WTC11 (cell line): ENCODE measurements around the gene FNDC1. TPM values are rescaled to one million over a fixed set of nuclear protein-coding genes. Genes with fewer than 3 reads are reported as not detected.

Experiments
- ATAC-seq: fragments of 200-7000 bp; cut with Tn5 transposase; 2 replicates; pipeline ENCODE4 v1.10.0; 2021; ENCODE audit warnings: mild to moderate bottlenecking, moderate library complexity
- CTCF ChIA-PET: fragments of 300-600 bp; sonication (Branson Sonifier 250); formaldehyde crosslinking; loops from one replicate; lab custom pipeline; 2021; ENCODE audit warnings: antibody characterized with exemption; lab: Charles Lee
- POLR2A ChIA-PET: fragments of 350-600 bp; sonication (Branson Sonifier 250); formaldehyde crosslinking; loops from one replicate; lab custom pipeline; 2021; ENCODE audit warnings: antibody characterized with exemption; lab: Charles Lee
- DNase-seq: peaks from one replicate; pipeline ENCODE4 v3.0.0; 2021; ENCODE audit warnings: low spot score
- H3K27ac Mint-ChIP-seq: 2 replicates; pipeline ENCODE4 v1.8.0; 2021; ENCODE audit warnings: mixed read lengths
- H3K27me3 Mint-ChIP-seq: 2 replicates; pipeline ENCODE4 v1.8.0; 2021; ENCODE audit warnings: low read depth, mild to moderate bottlenecking, moderate library complexity, mixed read lengths
- H3K36me3 Mint-ChIP-seq: 2 replicates; pipeline ENCODE4 v1.8.0; 2021; ENCODE audit warnings: mixed read lengths
- H3K4me1 Mint-ChIP-seq: 2 replicates; pipeline ENCODE4 v1.8.0; 2022; ENCODE audit warnings: mixed read lengths
- H3K4me3 Mint-ChIP-seq: 2 replicates; pipeline ENCODE4 v1.8.0; 2021; ENCODE audit warnings: mild to moderate bottlenecking, moderate library complexity, mixed read lengths
- H3K9me3 Mint-ChIP-seq: 2 replicates; pipeline ENCODE4 v1.8.0; 2021; ENCODE audit warnings: mixed read lengths
- CBFB ChIP-seq: sonication (generic); formaldehyde crosslinking; IDR thresholded peaks from 2 replicates; pipeline ENCODE4 v1.8.1; 2022; ENCODE audit warnings: mild to moderate bottlenecking, low read depth, missing genetic modification reagents
- JAZF1 ChIP-seq: fragments of 250-450 bp; sonication (Bioruptor Pico); IDR thresholded peaks from 2 replicates; pipeline ENCODE4 v1.9.0; 2021; ENCODE audit warnings: moderate library complexity, mild to moderate bottlenecking, inconsistent platforms
- NFATC4 ChIP-seq: fragments of 250-450 bp; sonication (Bioruptor Pico); IDR thresholded peaks from 2 replicates; pipeline ENCODE4 v1.9.0; 2021; ENCODE audit warnings: mild to moderate bottlenecking
- NR1H2 ChIP-seq: sonication (generic); formaldehyde crosslinking; IDR thresholded peaks from 2 replicates; pipeline ENCODE4 v1.9.0; 2021; ENCODE audit warnings: mild to moderate bottlenecking, moderate library complexity, missing genetic modification reagents
- NR3C1 ChIP-seq: sonication (generic); formaldehyde crosslinking; conservative IDR thresholded peaks from 2 replicates; pipeline ENCODE4 v1.8.1; 2023; ENCODE audit warnings: low read depth, mild to moderate bottlenecking, missing genetic modification reagents
- SMAD4 ChIP-seq: sonication (generic); formaldehyde crosslinking; IDR thresholded peaks from 2 replicates; pipeline ENCODE4 v1.8.0; 2022; ENCODE audit warnings: mild to moderate bottlenecking, missing genetic modification reagents
- SP1 ChIP-seq: sonication (generic); formaldehyde crosslinking; conservative IDR thresholded peaks from 2 replicates; pipeline ENCODE4 v1.8.1; 2022; ENCODE audit warnings: missing genetic modification reagents
- TEAD1 ChIP-seq: sonication (generic); formaldehyde crosslinking; IDR thresholded peaks from 2 replicates; pipeline ENCODE4 v1.8.0; 2022; ENCODE audit warnings: mild to moderate bottlenecking, missing genetic modification reagents
- TP53 ChIP-seq: sonication (generic); formaldehyde crosslinking; IDR thresholded peaks from 2 replicates; pipeline ENCODE4 v1.8.1; 2023; ENCODE audit warnings: mild to moderate bottlenecking, missing genetic modification reagents
- ZNF396 ChIP-seq: fragments of 250-450 bp; sonication (Bioruptor Pico); IDR thresholded peaks from 2 replicates; pipeline ENCODE4 v1.8.0; 2021; ENCODE audit warnings: mild to moderate bottlenecking, moderate library complexity, borderline replicate concordance
- ZNF416 ChIP-seq: fragments of 250-450 bp; sonication (Bioruptor Pico); IDR thresholded peaks from 2 replicates; pipeline ENCODE4 v1.9.0; 2021; ENCODE audit warnings: mild to moderate bottlenecking, inconsistent platforms
- total RNA-seq: library from RNA; stranded (reverse); gene quantifications from 3 replicates; pipeline ENCODE4 v1.2.3, GENCODE V29; 2021
- TF ChIP-seq, protein P1 (sequence below): sonication (generic); formaldehyde crosslinking; IDR thresholded peaks from 2 replicates; pipeline ENCODE4 v1.8.1; 2022; ENCODE audit warnings: mild to moderate bottlenecking, missing genetic modification reagents, moderate library complexity, borderline replicate concordance
- TF ChIP-seq, protein P2 (sequence below): sonication (generic); formaldehyde crosslinking; IDR thresholded peaks from 2 replicates; pipeline ENCODE4 v1.8.1; 2023; ENCODE audit warnings: mild to moderate bottlenecking, missing genetic modification reagents, borderline replicate concordance
- TF ChIP-seq, protein P3 (sequence below): fragments of 250-450 bp; sonication (Bioruptor Pico); IDR thresholded peaks from 2 replicates; pipeline ENCODE4 v2.1.2; 2022; ENCODE audit warnings: mild to moderate bottlenecking, moderate library complexity
- TF ChIP-seq, protein P4 (sequence below): sonication (generic); formaldehyde crosslinking; IDR thresholded peaks from 2 replicates; pipeline ENCODE4 v1.8.1; 2022; ENCODE audit warnings: low read depth, missing genetic modification reagents, borderline replicate concordance
- TF ChIP-seq, protein P5 (sequence below): sonication (generic); formaldehyde crosslinking; IDR thresholded peaks from 2 replicates; pipeline ENCODE4 v1.8.1; 2023; ENCODE audit warnings: mild to moderate bottlenecking, missing genetic modification reagents
- TF ChIP-seq, protein P6 (sequence below): sonication (generic); formaldehyde crosslinking; IDR thresholded peaks from 2 replicates; pipeline ENCODE4 v1.8.1; 2023; ENCODE audit warnings: mild to moderate bottlenecking, missing genetic modification reagents, moderate library complexity
- TF ChIP-seq, protein P7 (sequence below): sonication (generic); formaldehyde crosslinking; IDR thresholded peaks from 2 replicates; pipeline ENCODE4 v1.8.0; 2022; ENCODE audit warnings: mild to moderate bottlenecking, missing genetic modification reagents

FNDC1 gene
- total RNA-seq, 1 experiment from 2014 or later = 0.44 TPM

DNA sequence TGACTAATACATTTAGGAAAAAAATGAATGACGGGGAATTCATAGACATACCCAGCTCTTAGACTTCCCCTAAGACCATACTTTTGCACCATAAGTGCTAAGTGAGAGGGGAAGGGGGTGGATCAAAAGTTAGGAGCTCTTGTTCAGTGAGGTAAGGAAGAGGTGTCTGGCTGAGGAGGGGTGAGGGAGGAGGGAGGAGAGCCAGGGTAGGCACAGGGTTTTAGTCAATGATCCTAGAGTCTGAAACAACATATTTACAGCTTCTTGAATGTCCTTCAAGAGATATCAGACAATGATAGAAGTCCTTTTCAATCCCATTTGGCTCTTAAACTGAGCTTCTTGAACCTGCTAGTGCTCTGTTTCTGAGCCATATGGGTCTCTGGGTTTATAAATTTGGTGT is 135.4 kb downstream of the FNDC1 start:
- peaks cover 1% of the 10 kb centered on the region; the same call in 1 of the 2 replicates for H3K9me3 Mint-ChIP-seq
- H3K4me1 Mint-ChIP-seq = peaks cover 10% of the 10 kb centered on the region; the same call in 1 of the 2 replicates
- no peak overlapping the region for H3K27ac Mint-ChIP-seq
- no peak for DNase-seq
- no peak overlapping the region for H3K4me3 Mint-ChIP-seq
- TF ChIP-seq CBFB (CRISPR knock-in tag) = no peak
- TF ChIP-seq, all 79 proteins: peak for 0
- H3K36me3 Mint-ChIP-seq = no peaks in the 10 kb centered on the region
- peaks cover 5% of the 10 kb centered on the region; the same call in 1 of the 2 replicates for H3K27me3 Mint-ChIP-seq
- ChIA-PET POLR2A (no interaction called here), CTCF (interaction anchor here (0.6 to 2.3 kb wide), 2 partner anchors 11 to 52 kb away, joined by 4 to 16 read pairs; no protein-coding TSS in a partner anchor)
- ATAC-seq = no peak

DNA sequence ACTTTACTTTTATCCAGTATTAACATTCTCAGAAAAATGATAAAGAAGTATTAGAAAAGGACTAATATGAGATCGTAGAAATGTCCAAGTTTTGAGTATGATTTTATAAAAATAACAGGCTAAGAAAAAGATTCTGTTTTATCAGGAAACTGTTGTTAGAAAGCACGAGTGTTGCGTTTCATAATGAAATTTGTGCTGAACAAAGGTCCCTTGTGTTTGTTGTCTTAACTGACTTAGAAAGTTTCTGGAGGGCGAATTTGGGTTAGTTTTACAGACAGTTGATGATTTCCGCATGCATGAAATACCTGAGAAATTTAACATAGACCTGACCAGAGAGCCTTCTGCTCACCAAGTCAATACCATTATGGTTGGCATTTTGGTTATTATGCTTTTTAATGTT is 136.0 kb downstream of the FNDC1 start:
- DNase-seq = no peak
- Mint-ChIP-seq H3K4me3 (no peak overlapping the region), H3K36me3 (no peaks in the 10 kb centered on the region), H3K27ac (no peak overlapping the region), H3K9me3 (peaks cover 6% of the 10 kb centered on the region), H3K4me1 (peaks cover 10% of the 10 kb centered on the region; the same call in 1 of the 2 replicates), H3K27me3 (peaks cover 5% of the 10 kb centered on the region; the same call in 1 of the 2 replicates)
- CTCF ChIA-PET = interaction anchor here (2.3 kb wide), 1 partner anchor 52 kb away, joined by 16 read pairs; no protein-coding TSS in a partner anchor
- no peak for ATAC-seq
- POLR2A ChIA-PET = no interaction called here
- TF ChIP-seq, protein P1, sequence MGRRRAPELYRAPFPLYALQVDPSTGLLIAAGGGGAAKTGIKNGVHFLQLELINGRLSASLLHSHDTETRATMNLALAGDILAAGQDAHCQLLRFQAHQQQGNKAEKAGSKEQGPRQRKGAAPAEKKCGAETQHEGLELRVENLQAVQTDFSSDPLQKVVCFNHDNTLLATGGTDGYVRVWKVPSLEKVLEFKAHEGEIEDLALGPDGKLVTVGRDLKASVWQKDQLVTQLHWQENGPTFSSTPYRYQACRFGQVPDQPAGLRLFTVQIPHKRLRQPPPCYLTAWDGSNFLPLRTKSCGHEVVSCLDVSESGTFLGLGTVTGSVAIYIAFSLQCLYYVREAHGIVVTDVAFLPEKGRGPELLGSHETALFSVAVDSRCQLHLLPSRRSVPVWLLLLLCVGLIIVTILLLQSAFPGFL (CRISPR knock-in tag) = no peak
- TF ChIP-seq CBFB (CRISPR knock-in tag) = no peak
- TF ChIP-seq SMAD4 (CRISPR knock-in tag) = no peak
- no peak for TF ChIP-seq SP1 (CRISPR knock-in tag)
- no peak for TF ChIP-seq NR1H2 (CRISPR knock-in tag)
- no peak for TF ChIP-seq ZNF416 (CRISPR knock-in tag)
- TF ChIP-seq, protein P2, sequence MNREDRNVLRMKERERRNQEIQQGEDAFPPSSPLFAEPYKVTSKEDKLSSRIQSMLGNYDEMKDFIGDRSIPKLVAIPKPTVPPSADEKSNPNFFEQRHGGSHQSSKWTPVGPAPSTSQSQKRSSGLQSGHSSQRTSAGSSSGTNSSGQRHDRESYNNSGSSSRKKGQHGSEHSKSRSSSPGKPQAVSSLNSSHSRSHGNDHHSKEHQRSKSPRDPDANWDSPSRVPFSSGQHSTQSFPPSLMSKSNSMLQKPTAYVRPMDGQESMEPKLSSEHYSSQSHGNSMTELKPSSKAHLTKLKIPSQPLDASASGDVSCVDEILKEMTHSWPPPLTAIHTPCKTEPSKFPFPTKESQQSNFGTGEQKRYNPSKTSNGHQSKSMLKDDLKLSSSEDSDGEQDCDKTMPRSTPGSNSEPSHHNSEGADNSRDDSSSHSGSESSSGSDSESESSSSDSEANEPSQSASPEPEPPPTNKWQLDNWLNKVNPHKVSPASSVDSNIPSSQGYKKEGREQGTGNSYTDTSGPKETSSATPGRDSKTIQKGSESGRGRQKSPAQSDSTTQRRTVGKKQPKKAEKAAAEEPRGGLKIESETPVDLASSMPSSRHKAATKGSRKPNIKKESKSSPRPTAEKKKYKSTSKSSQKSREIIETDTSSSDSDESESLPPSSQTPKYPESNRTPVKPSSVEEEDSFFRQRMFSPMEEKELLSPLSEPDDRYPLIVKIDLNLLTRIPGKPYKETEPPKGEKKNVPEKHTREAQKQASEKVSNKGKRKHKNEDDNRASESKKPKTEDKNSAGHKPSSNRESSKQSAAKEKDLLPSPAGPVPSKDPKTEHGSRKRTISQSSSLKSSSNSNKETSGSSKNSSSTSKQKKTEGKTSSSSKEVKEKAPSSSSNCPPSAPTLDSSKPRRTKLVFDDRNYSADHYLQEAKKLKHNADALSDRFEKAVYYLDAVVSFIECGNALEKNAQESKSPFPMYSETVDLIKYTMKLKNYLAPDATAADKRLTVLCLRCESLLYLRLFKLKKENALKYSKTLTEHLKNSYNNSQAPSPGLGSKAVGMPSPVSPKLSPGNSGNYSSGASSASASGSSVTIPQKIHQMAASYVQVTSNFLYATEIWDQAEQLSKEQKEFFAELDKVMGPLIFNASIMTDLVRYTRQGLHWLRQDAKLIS (CRISPR knock-in tag) = no peak
- no peak for TF ChIP-seq JAZF1 (CRISPR knock-in tag)
- TF ChIP-seq ZNF396 (CRISPR knock-in tag) = no peak
- TF ChIP-seq TP53 (CRISPR knock-in tag) = no peak
- TF ChIP-seq TEAD1 = no peak
- TF ChIP-seq, protein P3, sequence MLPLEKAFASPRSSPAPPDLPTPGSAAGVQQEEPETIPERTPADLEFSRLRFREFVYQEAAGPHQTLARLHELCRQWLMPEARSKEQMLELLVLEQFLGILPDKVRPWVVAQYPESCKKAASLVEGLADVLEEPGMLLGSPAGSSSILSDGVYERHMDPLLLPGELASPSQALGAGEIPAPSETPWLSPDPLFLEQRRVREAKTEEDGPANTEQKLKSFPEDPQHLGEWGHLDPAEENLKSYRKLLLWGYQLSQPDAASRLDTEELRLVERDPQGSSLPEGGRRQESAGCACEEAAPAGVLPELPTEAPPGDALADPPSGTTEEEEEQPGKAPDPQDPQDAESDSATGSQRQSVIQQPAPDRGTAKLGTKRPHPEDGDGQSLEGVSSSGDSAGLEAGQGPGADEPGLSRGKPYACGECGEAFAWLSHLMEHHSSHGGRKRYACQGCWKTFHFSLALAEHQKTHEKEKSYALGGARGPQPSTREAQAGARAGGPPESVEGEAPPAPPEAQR (CRISPR knock-in tag) = no peak
- TF ChIP-seq NFATC4 (CRISPR knock-in tag) = no peak

DNA sequence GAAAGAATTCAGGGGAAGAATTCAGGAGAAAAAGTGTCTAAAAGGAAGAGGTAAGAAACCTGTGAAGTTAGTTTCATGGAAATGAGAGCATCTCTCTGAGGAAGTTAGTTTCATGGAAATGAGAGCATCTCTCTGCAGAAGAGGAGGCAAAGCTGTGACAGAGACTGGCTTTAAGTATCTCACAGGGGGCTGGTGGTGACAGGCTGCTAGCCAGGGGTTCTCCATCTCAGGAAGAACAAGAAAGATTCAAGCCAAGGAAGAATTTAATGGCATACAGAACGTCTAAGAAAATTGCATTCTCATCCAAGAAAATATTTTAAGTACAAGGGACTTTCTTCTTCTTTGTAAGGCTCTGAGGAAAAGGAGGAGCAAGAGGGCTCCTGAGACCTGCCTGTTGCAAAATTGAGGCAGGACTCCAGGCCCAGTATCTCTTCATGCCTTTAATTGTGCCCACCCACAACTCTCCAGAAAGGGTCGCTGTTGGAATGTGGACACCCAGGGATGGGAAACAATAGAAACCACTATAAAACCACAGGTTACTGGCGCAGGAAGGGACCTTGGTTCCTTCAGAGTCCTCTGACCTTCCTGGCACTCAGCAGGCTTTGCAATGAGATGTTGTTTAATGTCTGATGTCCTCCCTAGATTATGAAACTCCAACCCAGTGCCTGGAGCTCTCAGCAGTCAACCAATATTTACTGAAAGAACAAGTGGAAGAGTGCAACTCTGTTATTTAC is 136.8 kb downstream of the FNDC1 start:
- H3K4me1 Mint-ChIP-seq = peaks cover 5% of the 10 kb centered on the region; the same call in 1 of the 2 replicates
- TF ChIP-seq, protein P4, sequence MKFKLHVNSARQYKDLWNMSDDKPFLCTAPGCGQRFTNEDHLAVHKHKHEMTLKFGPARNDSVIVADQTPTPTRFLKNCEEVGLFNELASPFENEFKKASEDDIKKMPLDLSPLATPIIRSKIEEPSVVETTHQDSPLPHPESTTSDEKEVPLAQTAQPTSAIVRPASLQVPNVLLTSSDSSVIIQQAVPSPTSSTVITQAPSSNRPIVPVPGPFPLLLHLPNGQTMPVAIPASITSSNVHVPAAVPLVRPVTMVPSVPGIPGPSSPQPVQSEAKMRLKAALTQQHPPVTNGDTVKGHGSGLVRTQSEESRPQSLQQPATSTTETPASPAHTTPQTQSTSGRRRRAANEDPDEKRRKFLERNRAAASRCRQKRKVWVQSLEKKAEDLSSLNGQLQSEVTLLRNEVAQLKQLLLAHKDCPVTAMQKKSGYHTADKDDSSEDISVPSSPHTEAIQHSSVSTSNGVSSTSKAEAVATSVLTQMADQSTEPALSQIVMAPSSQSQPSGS = no peak
- TF ChIP-seq NR3C1 (CRISPR knock-in tag) = no peak
- TF ChIP-seq, protein P5, sequence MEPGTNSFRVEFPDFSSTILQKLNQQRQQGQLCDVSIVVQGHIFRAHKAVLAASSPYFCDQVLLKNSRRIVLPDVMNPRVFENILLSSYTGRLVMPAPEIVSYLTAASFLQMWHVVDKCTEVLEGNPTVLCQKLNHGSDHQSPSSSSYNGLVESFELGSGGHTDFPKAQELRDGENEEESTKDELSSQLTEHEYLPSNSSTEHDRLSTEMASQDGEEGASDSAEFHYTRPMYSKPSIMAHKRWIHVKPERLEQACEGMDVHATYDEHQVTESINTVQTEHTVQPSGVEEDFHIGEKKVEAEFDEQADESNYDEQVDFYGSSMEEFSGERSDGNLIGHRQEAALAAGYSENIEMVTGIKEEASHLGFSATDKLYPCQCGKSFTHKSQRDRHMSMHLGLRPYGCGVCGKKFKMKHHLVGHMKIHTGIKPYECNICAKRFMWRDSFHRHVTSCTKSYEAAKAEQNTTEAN (CRISPR knock-in tag) = no peak
- TF ChIP-seq, protein P6, sequence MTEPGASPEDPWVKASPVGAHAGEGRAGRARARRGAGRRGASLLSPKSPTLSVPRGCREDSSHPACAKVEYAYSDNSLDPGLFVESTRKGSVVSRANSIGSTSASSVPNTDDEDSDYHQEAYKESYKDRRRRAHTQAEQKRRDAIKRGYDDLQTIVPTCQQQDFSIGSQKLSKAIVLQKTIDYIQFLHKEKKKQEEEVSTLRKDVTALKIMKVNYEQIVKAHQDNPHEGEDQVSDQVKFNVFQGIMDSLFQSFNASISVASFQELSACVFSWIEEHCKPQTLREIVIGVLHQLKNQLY (CRISPR knock-in tag) = no peak
- TF ChIP-seq, protein P7, sequence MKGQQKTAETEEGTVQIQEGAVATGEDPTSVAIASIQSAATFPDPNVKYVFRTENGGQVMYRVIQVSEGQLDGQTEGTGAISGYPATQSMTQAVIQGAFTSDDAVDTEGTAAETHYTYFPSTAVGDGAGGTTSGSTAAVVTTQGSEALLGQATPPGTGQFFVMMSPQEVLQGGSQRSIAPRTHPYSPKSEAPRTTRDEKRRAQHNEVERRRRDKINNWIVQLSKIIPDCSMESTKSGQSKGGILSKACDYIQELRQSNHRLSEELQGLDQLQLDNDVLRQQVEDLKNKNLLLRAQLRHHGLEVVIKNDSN = no peak
- TF ChIP-seq, protein P3 (CRISPR knock-in tag) = no peak
- peaks cover 5% of the 10 kb centered on the region; the same call in 1 of the 2 replicates for H3K27me3 Mint-ChIP-seq
- H3K36me3 Mint-ChIP-seq = no peaks in the 10 kb centered on the region
- H3K9me3 Mint-ChIP-seq = peaks cover 14% of the 10 kb centered on the region
- ATAC-seq (peak; percentile 34; the same call in 1 of the 2 replicates), DNase-seq (no peak)
- POLR2A ChIA-PET = no interaction called here
- CTCF ChIA-PET = interaction anchor here (1.0 kb wide), 1 partner anchor 155 kb away, joined by 3 read pairs; no protein-coding TSS in a partner anchor
- no peak overlapping the region for H3K27ac Mint-ChIP-seq
- H3K4me3 Mint-ChIP-seq = no peak overlapping the region
